SK-N-SH (cell line): ENCODE results near the gene TANGO6. TPM values are rescaled to one million over a fixed set of nuclear protein-coding genes. Genes with fewer than 3 reads are reported as not detected.

ENCODE experiments used
- CTCF ChIA-PET: fragments of 300-600, 350-600 bp; formaldehyde crosslinking; extraction: SDS; loops from one replicate; lab custom pipeline; 2021; lab: Yijun Ruan, JAX
- POLR2A ChIA-PET: fragments of 350-600 bp; sonication (Branson Sonifier 250); formaldehyde crosslinking; extraction: SDS; loops from one replicate; lab custom pipeline; 2020; ENCODE audit warnings: antibody characterized with exemption, inconsistent platforms; lab: Yijun Ruan, JAX
- DNase-seq: peaks from one replicate; pipeline ENCODE4 v3.0.0; 2012
- H2AFZ ChIP-seq: fragments of 200-600 bp; sonication (generic); 2 replicates; pipeline ENCODE4 v1.8.1; 2016; ENCODE audit warnings: antibody characterized with exemption, mild to moderate bottlenecking, low read depth
- H3F3A ChIP-seq: fragments of 200-600 bp; sonication (generic); replicated peaks from 2 replicates; pipeline ENCODE3; 2016; ENCODE audit warnings: antibody characterized with exemption, mild to moderate bottlenecking; ENCODE audit not compliant: insufficient read depth
- H3K27ac ChIP-seq, 2 experiments: fragments of 200-500 bp in 1 of 2; fragments of 200-600 bp in 1 of 2; sonication (Bioruptor generic) in 1 of 2; sonication (generic), shearing (Covaris generic) in 1 of 2; 2 replicates each; pipeline versions ENCODE4 v1.5.1 to v1.6.1; 2014 to 2016; ENCODE audit warnings: low read depth in 2 of 2, inconsistent platforms in 1 of 2, low read length in 1 of 2, mild to moderate bottlenecking in 1 of 2, mixed read lengths in 1 of 2
- H3K27me3 ChIP-seq: fragments of 200-600 bp; sonication (generic), shearing (Covaris generic); 2 replicates; pipeline ENCODE4 v1.6.1; 2016; ENCODE audit warnings: mixed run types; ENCODE audit not compliant: insufficient read depth
- H3K36me3 ChIP-seq, 2 experiments: fragments of 200-500 bp in 1 of 2; fragments of 200-600 bp in 1 of 2; sonication (Bioruptor generic) in 1 of 2; sonication (generic) in 1 of 2; replicated peaks in 1 of 2; 2 replicates each; pipeline versions ENCODE3 to v1.5.1; 2014 to 2016; ENCODE audit warnings: low read length in 1 of 2, mild to moderate bottlenecking in 1 of 2; ENCODE audit not compliant: insufficient read depth in 2 of 2, control insufficient read depth in 1 of 2
- H3K4me1 ChIP-seq, 2 experiments: fragments of 200-500 bp in 1 of 2; fragments of 200-600 bp in 1 of 2; sonication (Bioruptor generic) in 1 of 2; sonication (generic), shearing (Covaris generic) in 1 of 2; 2 replicates each; pipeline versions ENCODE4 v1.5.1 to v1.6.1; 2014 to 2016; ENCODE audit warnings: low read depth in 1 of 2, low read length in 1 of 2, mixed run types in 1 of 2; ENCODE audit not compliant: insufficient read depth in 2 of 2, control insufficient read depth in 1 of 2
- H3K4me2 ChIP-seq: fragments of 200-600 bp; sonication (generic), shearing (Covaris generic); 2 replicates; pipeline ENCODE4 v1.6.1; 2017; ENCODE audit warnings: mixed run types
- H3K4me3 ChIP-seq, 2 experiments: fragments of 200-500 bp in 1 of 2; fragments of 200-600 bp in 1 of 2; sonication (Bioruptor generic) in 1 of 2; sonication (generic), shearing (Covaris generic) in 1 of 2; 2 replicates each; pipeline versions ENCODE4 v1.5.1 to v1.8.1; 2014 to 2016; ENCODE audit warnings: low read depth in 2 of 2, inconsistent platforms in 1 of 2, low read length in 1 of 2, mild to moderate bottlenecking in 1 of 2, mixed read lengths in 1 of 2, moderate library complexity in 1 of 2
- H3K79me2 ChIP-seq: fragments of 200-600 bp; sonication (generic); 2 replicates; pipeline ENCODE4 v1.8.1; 2017; ENCODE audit warnings: mild to moderate bottlenecking; ENCODE audit not compliant: insufficient read depth
- H3K9ac ChIP-seq: fragments of 200-600 bp; sonication (generic); 2 replicates; pipeline ENCODE4 v1.6.1; 2017; ENCODE audit warnings: mixed run types
- H3K9me2 ChIP-seq: fragments of 200-600 bp; sonication (generic); 2 replicates; pipeline ENCODE4 v1.6.1; 2017; ENCODE audit warnings: mixed run types
- H3K9me3 ChIP-seq: fragments of 200-600 bp; sonication (generic); 2 replicates; pipeline ENCODE4 v1.6.1; 2017; ENCODE audit warnings: mixed run types, mild to moderate bottlenecking, moderate library complexity
- H4K20me1 ChIP-seq: fragments of 200-600 bp; sonication (generic); 2 replicates; pipeline ENCODE4 v1.6.1; 2017; ENCODE audit warnings: mild to moderate bottlenecking, mixed run types; ENCODE audit not compliant: insufficient read depth
- EP300 ChIP-seq, 2 experiments: IDR thresholded peaks; 2 replicates each; pipeline versions ENCODE4 v1.4.0 to v1.6.1; 2012; ENCODE audit warnings: borderline replicate concordance in 1 of 2, low read depth in 1 of 2, low read length in 1 of 2
- FOSL2 ChIP-seq: IDR thresholded peaks from 2 replicates; pipeline ENCODE4 v1.4.0; 2012; ENCODE audit warnings: low read depth, mild to moderate bottlenecking, moderate library complexity, borderline replicate concordance
- FOXJ3 ChIP-seq: sonication (generic); formaldehyde crosslinking; IDR thresholded peaks from 2 replicates; pipeline ENCODE4 v1.5.1; 2020; ENCODE audit warnings: mild to moderate bottlenecking, missing genetic modification reagents
- FOXM1 ChIP-seq: IDR thresholded peaks from 2 replicates; pipeline ENCODE4 v1.4.0; 2012; ENCODE audit warnings: low read depth, mild to moderate bottlenecking
- GATA2 ChIP-seq: sonication (generic); formaldehyde crosslinking; IDR thresholded peaks from 2 replicates; pipeline ENCODE4 v1.5.0; 2020; ENCODE audit warnings: mild to moderate bottlenecking, missing genetic modification reagents
- MXI1 ChIP-seq: IDR thresholded peaks from 2 replicates; pipeline ENCODE4 v1.6.1; 2012; ENCODE audit warnings: mild to moderate bottlenecking, low read depth, low read length, improper control_type of control experiment
- NFIC ChIP-seq: IDR thresholded peaks from 2 replicates; pipeline ENCODE4 v1.4.0; 2012; ENCODE audit warnings: borderline replicate concordance
- POLR2AphosphoS5 ChIP-seq: IDR thresholded peaks from 2 replicates; pipeline ENCODE4 v1.6.1; 2012; ENCODE audit warnings: low read depth, low read length
- RAD21 ChIP-seq: IDR thresholded peaks from 2 replicates; pipeline ENCODE4 v1.6.1; 2012; ENCODE audit warnings: mild to moderate bottlenecking, low read length
- RCOR1 ChIP-seq: fragments of 150-350 bp; IDR thresholded peaks from 2 replicates; pipeline ENCODE4 v1.6.1; 2017; ENCODE audit warnings: antibody characterized with exemption, low read length
- TAF1 ChIP-seq: IDR thresholded peaks from 2 replicates; pipeline ENCODE4 v1.6.1; 2012; ENCODE audit warnings: low read depth, mild to moderate bottlenecking, low read length, moderate library complexity, borderline replicate concordance
- TCF12 ChIP-seq: IDR thresholded peaks from 2 replicates; pipeline ENCODE4 v1.4.0; 2012
- ZBTB33 ChIP-seq: IDR thresholded peaks from 2 replicates; pipeline ENCODE4 v1.4.0; 2012; ENCODE audit warnings: low read depth, borderline replicate concordance
- WGBS: methylation state at CpG from one replicate; pipeline ENCODE4 v1.1.6; 2017; ENCODE audit warnings: low lambda C conversion rate; 5-methylcytosine and 5-hydroxymethylcytosine counted together
- polyA plus RNA-seq, 3 experiments: library from polyadenylated mRNA; depleted of rRNA; stranded (reverse); fragments of >200 nt; gene quantifications; 2 replicates each; pipeline ENCODE4 v1.2.3, GENCODE V29; 2012
- TF ChIP-seq, protein P1 (sequence below): fragments of 150-350 bp; IDR thresholded peaks from 2 replicates; pipeline ENCODE4 v1.6.1; 2016; ENCODE audit warnings: mild to moderate bottlenecking, low read depth, low read length

Gene TANGO6
- polyA plus RNA-seq, 1 of the 3 experiments (the other 2 are of a cell fraction), result 5.5 TPM

DNA sequence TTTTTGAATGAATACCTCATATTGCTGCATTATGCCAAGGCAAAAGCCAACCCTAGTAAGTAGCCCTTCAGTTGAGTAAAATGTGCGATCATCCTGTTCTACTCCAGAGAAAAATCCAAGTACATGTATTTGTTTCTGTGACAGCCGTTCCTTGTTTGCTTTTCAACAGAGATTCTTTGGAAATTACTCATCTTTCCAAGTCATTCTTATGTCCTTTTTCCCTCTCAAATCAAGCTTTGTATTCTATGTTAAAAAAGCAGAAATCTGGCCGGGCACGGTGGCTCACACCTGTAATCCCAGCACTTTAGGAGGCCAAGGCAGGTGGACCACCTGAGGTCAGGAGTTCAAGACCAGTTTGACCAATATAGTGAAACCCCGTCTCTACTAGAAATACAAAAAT is 149.2 kb downstream of the TANGO6 start (continued):
- TF ChIP-seq TCF12 (peak; percentile 66), FOSL2 (peak; percentile 73), FOXJ3 (CRISPR knock-in tag) (no peak)

- no peaks in the 10 kb centered on the region for H4K20me1 ChIP-seq
- no peak for DNase-seq
- H3K4me2 ChIP-seq, result peak overlapping the region; percentile 67; the same call in 1 of the 2 replicates
- TF ChIP-seq RAD21 (no peak), EP300 (IDR thresholded peaks at IDR 0.05; ENCODE audit: borderline replicate concordance in 1 of 2, low read depth in 1 of 2, low read length in 1 of 2) (no peak), TAF1 (no peak), POLR2AphosphoS5 (no peak), ZBTB33 (no peak), RCOR1 (no peak), NFIC (no peak), FOXM1 (no peak), MXI1 (no peak), GATA2 (CRISPR knock-in tag) (no peak)
- TF ChIP-seq, protein P1, sequence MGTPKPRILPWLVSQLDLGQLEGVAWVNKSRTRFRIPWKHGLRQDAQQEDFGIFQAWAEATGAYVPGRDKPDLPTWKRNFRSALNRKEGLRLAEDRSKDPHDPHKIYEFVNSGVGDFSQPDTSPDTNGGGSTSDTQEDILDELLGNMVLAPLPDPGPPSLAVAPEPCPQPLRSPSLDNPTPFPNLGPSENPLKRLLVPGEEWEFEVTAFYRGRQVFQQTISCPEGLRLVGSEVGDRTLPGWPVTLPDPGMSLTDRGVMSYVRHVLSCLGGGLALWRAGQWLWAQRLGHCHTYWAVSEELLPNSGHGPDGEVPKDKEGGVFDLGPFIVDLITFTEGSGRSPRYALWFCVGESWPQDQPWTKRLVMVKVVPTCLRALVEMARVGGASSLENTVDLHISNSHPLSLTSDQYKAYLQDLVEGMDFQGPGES, result no peak
- POLR2A ChIA-PET, result no interaction called here
- CTCF ChIA-PET, result no interaction called here
- no peak overlapping the region for H2AFZ ChIP-seq
- 59% methylated on average over 3 of the region's 3 CpGs for WGBS
- no peaks in the 10 kb centered on the region for H3K79me2 ChIP-seq
- H3K9me3 ChIP-seq, result no peaks in the 10 kb centered on the region
- H3K4me1 ChIP-seq, result peaks cover 2 to 40% of the 10 kb centered on the region in 2 experiments; a peak in 3 of 4 replicates
- no peaks in the 10 kb centered on the region for H3K27me3 ChIP-seq
- peak overlapping the region; percentile 48 to 91; a peak in 3 of 4 replicates for H3K27ac ChIP-seq
- H3K9me2 ChIP-seq, result no peaks in the 10 kb centered on the region
- H3K4me3 ChIP-seq, result no peak overlapping the region; a peak in 1 of 4 replicates
- no peaks in the 10 kb centered on the region for H3K36me3 ChIP-seq
- H3K9ac ChIP-seq, result peak overlapping the region; percentile 58
- peaks cover 35% of the 10 kb centered on the region for H3F3A ChIP-seq
These were observed 150.1 kb downstream of the TANGO6 start for GRCh38 chr16:68993456-68993855.
